T-helper 1 cell treated with Interleukin-12 subunit alpha and Interleukin-12 subunit beta and Interleukin-4 antibody, amounts not matched to agents 30 μg/mL and 1 μg/mL, for 36 hours (primary cell): ENCODE data around the gene ATXN7L2.
"Not testable (repeated sequence)": the region's sequence is repeated elsewhere in the genome, so short reads cannot be mapped to it uniquely, and the experiment has no call there.

Experiments used
- H3K27ac Mint-ChIP-seq: one replicate; pipeline ENCODE4 v1.8.0; 2021; ENCODE audit warnings: mild to moderate bottlenecking, mixed read lengths
- H3K27me3 Mint-ChIP-seq: one replicate; pipeline ENCODE4 v1.8.0; 2021; ENCODE audit warnings: low read depth, mixed read lengths
- H3K36me3 Mint-ChIP-seq: one replicate; pipeline ENCODE4 v1.8.0; 2021; ENCODE audit warnings: low read depth, mixed read lengths
- H3K4me1 Mint-ChIP-seq: one replicate; pipeline ENCODE4 v1.8.0; 2021; ENCODE audit warnings: low read depth, mixed read lengths
- H3K4me3 Mint-ChIP-seq: one replicate; pipeline ENCODE4 v1.8.0; 2021; ENCODE audit warnings: mild to moderate bottlenecking, moderate library complexity, mixed read lengths
- H3K9me3 Mint-ChIP-seq: one replicate; pipeline ENCODE4 v1.8.0; 2021; ENCODE audit warnings: mixed read lengths

Gene ATXN7L2

DNA sequence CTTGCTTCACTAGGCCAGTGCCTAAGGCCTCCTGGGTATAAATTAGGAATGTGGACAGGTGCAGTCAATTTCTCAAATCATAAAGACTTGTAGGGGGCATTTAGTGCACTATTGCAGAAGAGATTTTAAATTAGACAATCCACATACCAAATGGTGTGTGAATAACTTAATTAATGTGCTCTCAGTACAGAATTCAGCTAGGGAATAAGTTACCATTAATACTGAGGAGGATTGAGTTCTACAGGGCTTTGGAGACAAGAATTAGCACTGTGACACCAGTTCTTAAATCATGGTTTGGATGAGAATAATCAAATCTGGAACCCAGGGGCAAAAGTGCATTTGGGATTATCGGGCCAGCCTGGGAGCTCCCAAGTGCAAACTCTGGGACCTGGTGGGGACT lies 15.6 kb upstream of the ATXN7L2 start:
- peaks cover 2% of the 10 kb centered on the region for H3K4me1 Mint-ChIP-seq
- H3K9me3 Mint-ChIP-seq = no peaks in the 10 kb centered on the region
- H3K27ac Mint-ChIP-seq = no peak overlapping the region
- H3K36me3 Mint-ChIP-seq = no peaks in the 10 kb centered on the region
- peaks cover 87% of the 10 kb centered on the region for H3K27me3 Mint-ChIP-seq
- H3K4me3 Mint-ChIP-seq = no peak overlapping the region

DNA sequence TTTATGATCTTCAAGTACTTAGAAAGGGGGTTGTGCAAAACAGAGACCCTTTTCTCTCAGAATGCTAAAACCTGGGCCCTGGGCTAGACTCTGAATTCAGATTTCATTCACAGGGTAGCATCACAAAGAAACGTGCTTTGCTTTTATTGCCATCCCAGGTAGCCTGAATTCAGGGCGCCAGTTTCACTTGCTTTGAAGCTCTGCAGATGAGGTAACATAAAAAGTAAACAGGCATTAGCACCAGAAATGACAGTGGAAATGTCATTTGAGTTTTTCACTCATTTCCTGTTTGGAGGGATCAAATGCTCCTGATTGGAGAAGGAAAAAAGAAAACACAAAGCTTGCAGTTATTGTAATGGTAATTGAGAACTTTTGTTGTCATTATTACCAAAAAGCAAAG lies 14.8 kb upstream of the ATXN7L2 start:
- Mint-ChIP-seq H3K36me3 (no peaks in the 10 kb centered on the region), H3K9me3 (no peaks in the 10 kb centered on the region), H3K4me3 (no peak overlapping the region), H3K27me3 (peaks cover 81% of the 10 kb centered on the region), H3K27ac (no peak overlapping the region), H3K4me1 (peaks cover 2% of the 10 kb centered on the region)

DNA sequence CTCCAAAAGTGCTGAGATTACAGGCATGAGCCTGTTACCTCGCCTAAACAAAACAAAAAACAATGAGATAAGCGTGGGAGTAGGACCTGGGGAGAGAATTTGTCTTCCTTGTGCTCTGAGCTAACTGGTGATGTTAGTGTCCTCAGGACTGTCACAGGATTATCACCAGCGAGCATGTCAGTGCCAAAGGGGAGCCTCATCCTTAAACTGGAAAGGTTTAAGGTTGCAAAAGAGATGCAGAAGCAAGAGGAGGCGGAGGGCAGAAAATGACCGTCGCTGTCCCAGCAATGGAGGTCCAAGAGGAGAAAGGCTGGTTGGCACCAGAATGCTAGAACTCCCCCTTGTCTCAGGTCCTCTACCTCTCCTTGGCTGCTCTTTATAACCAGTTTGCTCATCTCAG lies 13.5 kb upstream of the ATXN7L2 start:
- H3K4me1 Mint-ChIP-seq = peaks cover 2% of the 10 kb centered on the region
- no peak overlapping the region for H3K4me3 Mint-ChIP-seq
- no peak overlapping the region for H3K27ac Mint-ChIP-seq
- peaks cover 78% of the 10 kb centered on the region for H3K27me3 Mint-ChIP-seq
- H3K36me3 Mint-ChIP-seq = no peaks in the 10 kb centered on the region
- no peaks in the 10 kb centered on the region for H3K9me3 Mint-ChIP-seq

DNA sequence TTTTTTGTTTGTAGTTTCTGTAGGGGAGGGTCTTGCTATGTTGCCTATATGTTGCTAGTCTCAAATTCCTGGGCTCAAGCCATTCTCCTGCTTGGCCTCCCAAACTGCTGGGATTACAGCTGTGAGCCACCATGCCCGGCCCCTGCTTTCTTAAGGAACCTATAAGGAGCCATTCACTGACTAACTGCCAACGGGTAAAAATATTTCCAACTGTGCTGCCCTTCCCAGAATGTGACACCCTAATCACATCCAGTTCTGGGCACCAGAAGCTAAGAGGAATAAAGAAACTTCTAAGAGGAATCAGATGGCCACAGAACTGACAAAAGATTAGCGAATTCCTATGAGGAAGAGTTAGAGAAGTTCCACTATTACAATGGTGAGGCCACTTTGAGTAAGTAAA lies 10.9 kb upstream of the ATXN7L2 start:
- H3K9me3 Mint-ChIP-seq = no peaks in the 10 kb centered on the region
- H3K27me3 Mint-ChIP-seq = peaks cover 65% of the 10 kb centered on the region
- no peaks in the 10 kb centered on the region for H3K36me3 Mint-ChIP-seq
- H3K4me1 Mint-ChIP-seq = no peaks in the 10 kb centered on the region
- no peak overlapping the region for H3K4me3 Mint-ChIP-seq
- H3K27ac Mint-ChIP-seq = no peak overlapping the region

DNA sequence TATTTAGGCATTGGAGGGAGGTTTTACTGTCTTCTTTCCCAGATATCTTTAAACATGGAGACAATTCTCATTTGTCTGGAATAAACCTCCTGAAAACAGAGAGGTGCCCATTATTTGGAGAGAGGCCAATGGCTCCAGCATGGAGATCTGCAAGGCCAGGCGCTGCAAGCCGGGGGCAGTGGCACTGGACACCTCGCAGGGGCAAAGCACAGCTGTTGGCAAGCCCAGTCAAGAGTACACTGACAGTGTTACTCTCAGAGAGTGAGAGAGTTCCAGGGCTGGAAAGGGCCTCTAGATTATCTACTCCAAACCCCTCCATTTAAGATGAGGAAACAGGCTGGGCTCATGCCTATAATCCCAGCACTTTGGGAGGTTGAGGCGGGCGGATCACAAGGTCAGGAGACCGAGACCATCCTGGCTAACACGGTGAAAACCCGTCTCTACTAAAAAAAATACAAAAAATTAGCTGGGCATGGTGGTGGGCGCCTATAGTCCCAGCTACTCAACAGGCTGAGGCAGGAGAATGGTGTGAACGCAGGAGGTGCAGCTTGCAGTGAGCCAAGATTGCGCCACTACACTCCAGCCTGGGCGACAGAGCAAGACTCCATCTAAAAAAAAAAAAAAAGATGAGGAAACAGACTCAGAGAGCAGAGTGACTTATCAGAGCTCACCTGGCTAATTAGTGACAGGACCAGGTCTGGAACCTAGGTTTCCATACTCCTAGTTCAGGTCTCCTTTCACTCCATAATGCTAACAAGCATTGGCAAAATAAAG lies 10.2 kb upstream of the ATXN7L2 start:
- H3K27ac Mint-ChIP-seq, H3K9me3 Mint-ChIP-seq, H3K36me3 Mint-ChIP-seq, H3K4me1 Mint-ChIP-seq, H3K4me3 Mint-ChIP-seq: not testable (repeated sequence)
- H3K27me3 Mint-ChIP-seq = peaks cover 58% of the 10 kb centered on the region

DNA sequence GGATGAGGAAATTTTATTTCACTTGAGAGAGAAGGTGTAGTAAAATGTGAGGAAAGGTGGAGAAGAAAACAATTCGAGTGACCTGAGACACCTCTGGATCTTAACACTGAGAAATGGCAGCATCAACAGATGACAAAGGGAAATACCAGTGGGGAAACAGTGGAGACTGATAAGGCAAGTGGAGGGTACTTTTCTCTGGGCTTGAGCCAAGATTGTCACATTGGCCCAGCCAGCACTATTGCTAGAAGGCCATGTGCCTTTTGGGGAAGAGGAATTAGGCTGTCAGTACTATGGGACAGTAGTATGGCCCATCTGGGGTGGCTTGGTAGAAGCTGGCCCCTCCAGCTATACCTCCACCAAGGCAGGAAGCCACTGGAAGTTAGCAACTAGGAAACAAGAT lies 9.0 kb upstream of the ATXN7L2 start:
- no peak overlapping the region for H3K4me3 Mint-ChIP-seq
- no peaks in the 10 kb centered on the region for H3K9me3 Mint-ChIP-seq
- H3K4me1 Mint-ChIP-seq = peaks cover 6% of the 10 kb centered on the region
- peaks cover 51% of the 10 kb centered on the region for H3K27me3 Mint-ChIP-seq
- no peaks in the 10 kb centered on the region for H3K36me3 Mint-ChIP-seq
- H3K27ac Mint-ChIP-seq = no peak overlapping the region

DNA sequence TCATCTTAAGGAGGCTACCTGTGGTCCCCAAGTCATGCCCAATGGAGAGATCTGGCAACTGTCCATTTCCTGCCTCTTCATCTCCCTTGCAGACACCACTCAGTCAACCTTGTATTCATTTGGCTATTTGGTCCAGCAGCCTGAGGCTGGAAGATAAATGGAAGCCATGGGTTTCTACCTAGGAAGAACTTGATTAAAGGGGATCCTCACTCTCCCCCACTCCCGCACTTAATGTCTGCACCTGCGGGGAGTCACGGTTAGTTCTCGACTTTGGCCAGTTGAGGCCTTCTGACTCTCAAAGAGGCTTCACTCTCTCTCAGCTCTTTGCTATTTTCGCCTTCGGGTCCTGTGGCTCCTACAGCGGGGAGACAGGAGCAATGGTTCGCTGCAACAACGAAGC lies 8.4 kb upstream of the ATXN7L2 start:
- Mint-ChIP-seq H3K27ac (no peak overlapping the region), H3K4me3 (no peak overlapping the region), H3K4me1 (peaks cover 6% of the 10 kb centered on the region), H3K9me3 (no peaks in the 10 kb centered on the region), H3K27me3 (peaks cover 51% of the 10 kb centered on the region), H3K36me3 (no peaks in the 10 kb centered on the region)

DNA sequence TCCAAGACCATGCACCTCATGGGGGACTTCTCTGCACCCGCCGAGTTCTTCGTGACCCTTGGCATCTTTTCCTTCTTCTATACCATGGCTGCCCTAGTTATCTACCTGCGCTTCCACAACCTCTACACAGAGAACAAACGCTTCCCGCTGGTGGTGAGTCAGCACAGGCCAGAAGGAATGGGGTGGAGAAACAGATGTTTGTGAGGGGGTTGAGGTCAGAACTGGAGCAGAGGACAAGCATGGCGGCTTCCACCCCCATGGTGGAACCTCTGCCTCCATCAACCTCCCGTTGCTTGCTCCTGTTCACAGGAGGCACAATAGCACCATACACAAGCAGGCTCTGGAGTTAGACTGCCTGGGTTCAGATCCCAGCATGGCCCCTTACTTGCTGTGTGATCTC lies 6.9 kb upstream of the ATXN7L2 start:
- no peak overlapping the region for H3K27ac Mint-ChIP-seq
- H3K4me3 Mint-ChIP-seq = no peak overlapping the region
- H3K27me3 Mint-ChIP-seq = peaks cover 53% of the 10 kb centered on the region
- no peaks in the 10 kb centered on the region for H3K9me3 Mint-ChIP-seq
- no peaks in the 10 kb centered on the region for H3K36me3 Mint-ChIP-seq
- peaks cover 6% of the 10 kb centered on the region for H3K4me1 Mint-ChIP-seq

DNA sequence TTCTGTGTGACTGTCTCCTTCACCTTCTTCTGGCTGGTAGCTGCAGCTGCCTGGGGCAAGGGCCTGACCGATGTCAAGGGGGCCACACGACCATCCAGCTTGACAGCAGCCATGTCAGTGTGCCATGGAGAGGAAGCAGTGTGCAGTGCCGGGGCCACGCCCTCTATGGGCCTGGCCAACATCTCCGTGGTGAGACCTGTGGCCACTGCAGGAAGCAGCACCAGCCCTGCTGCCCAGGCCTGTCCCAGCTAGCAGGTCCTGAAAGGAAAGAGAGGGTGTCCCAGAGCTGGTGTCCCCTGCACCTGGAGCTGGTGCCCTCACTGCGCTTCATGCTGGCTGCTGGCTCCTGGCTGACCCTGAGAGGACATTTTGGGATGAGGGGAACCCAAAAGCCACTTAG lies 5.9 kb upstream of the ATXN7L2 start:
- peaks cover 48% of the 10 kb centered on the region for H3K27me3 Mint-ChIP-seq
- H3K4me3 Mint-ChIP-seq = no peak overlapping the region
- H3K36me3 Mint-ChIP-seq = peaks cover 3% of the 10 kb centered on the region
- H3K4me1 Mint-ChIP-seq = peaks cover 13% of the 10 kb centered on the region
- no peaks in the 10 kb centered on the region for H3K9me3 Mint-ChIP-seq
- H3K27ac Mint-ChIP-seq = no peak overlapping the region

DNA sequence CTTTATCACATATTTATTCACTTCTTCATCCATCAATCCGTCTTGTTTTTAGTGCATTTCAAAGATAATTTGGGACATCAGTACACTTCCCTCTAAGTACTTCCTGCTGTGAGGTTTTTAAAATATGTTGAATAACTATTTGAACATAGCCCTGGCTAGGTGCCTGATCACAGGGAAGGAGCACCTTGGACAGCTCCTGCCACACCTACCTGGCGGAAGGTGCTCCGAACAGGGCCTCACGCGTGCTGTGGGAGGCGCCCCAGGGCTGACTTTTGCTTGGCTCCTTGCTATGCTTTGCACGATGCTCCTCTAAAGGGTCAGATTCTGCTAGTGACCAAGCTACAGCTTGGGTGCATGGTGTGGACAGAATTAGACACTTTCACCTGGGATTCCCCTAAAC lies 4.9 kb upstream of the ATXN7L2 start:
- H3K27ac Mint-ChIP-seq = no peak overlapping the region
- H3K4me1 Mint-ChIP-seq = peaks cover 21% of the 10 kb centered on the region
- H3K4me3 Mint-ChIP-seq = no peak overlapping the region
- no peaks in the 10 kb centered on the region for H3K9me3 Mint-ChIP-seq
- peaks cover 44% of the 10 kb centered on the region for H3K27me3 Mint-ChIP-seq
- H3K36me3 Mint-ChIP-seq = peaks cover 3% of the 10 kb centered on the region

DNA sequence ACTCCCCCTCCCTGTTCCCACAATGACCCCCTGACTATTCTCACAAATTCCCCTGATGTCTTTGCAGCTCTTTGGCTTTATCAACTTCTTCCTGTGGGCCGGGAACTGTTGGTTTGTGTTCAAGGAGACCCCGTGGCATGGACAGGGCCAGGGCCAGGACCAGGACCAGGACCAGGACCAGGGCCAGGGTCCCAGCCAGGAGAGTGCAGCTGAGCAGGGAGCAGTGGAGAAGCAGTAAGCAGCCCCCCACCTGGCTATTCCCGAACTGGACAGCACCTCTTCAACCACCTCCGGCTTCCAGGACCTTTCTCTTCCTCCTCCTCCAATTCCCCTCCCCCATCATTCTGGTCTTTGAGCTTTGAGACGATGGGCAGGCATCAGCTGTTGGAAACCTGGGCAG lies 4.4 kb upstream of the ATXN7L2 start:
- Mint-ChIP-seq H3K27ac (no peak overlapping the region), H3K4me3 (no peak overlapping the region), H3K27me3 (peaks cover 39% of the 10 kb centered on the region), H3K9me3 (no peaks in the 10 kb centered on the region), H3K36me3 (peaks cover 3% of the 10 kb centered on the region), H3K4me1 (peaks cover 24% of the 10 kb centered on the region)

DNA sequence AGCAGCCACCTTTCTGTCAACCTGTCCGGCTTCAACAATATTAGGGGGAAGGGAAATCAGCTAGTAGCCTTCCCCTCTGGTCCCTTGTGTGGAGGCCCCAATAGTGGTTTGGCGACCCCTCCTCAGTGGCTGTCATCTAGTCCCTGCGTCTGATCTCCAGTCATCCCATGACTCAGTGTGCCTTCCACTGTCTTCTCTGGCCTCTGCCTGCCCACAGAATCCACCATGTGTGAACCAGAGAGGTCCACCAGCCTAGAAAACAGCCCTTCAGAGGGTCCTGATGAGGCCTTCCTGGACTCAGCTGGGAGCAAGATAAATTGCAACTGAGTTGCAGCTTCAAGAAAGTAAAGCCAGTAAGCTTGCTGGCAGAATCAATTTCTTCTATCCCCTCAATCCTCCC lies 3.8 kb upstream of the ATXN7L2 start:
- Mint-ChIP-seq H3K36me3 (peaks cover 3% of the 10 kb centered on the region), H3K4me3 (no peak overlapping the region), H3K27ac (no peak overlapping the region), H3K27me3 (peaks cover 36% of the 10 kb centered on the region), H3K9me3 (no peaks in the 10 kb centered on the region), H3K4me1 (peaks cover 30% of the 10 kb centered on the region)

DNA sequence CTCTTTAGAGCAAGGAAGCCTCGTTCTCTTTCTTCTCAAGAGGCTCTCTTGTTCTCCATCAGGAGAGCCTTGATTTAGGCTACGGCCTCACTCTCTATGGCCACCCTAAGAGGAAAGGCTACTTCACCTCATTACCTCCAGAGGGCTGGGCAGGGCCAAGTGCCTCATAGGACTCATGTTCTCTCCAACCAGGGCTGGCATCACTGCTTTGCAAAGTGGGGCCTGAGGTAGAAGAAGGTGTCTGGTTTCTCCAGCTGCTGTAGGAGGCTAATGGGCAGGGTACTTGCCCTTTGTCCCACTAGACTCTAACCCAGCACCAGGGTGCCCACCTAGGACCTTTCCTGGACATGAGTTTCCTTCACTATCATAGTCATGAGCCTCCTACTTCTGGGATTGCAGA lies 2.1 kb upstream of the ATXN7L2 start:
- no peak overlapping the region for H3K27ac Mint-ChIP-seq
- H3K4me3 Mint-ChIP-seq = no peak overlapping the region
- H3K9me3 Mint-ChIP-seq = no peaks in the 10 kb centered on the region
- H3K27me3 Mint-ChIP-seq = peaks cover 27% of the 10 kb centered on the region
- peaks cover 39% of the 10 kb centered on the region for H3K4me1 Mint-ChIP-seq
- H3K36me3 Mint-ChIP-seq = peaks cover 7% of the 10 kb centered on the region

DNA sequence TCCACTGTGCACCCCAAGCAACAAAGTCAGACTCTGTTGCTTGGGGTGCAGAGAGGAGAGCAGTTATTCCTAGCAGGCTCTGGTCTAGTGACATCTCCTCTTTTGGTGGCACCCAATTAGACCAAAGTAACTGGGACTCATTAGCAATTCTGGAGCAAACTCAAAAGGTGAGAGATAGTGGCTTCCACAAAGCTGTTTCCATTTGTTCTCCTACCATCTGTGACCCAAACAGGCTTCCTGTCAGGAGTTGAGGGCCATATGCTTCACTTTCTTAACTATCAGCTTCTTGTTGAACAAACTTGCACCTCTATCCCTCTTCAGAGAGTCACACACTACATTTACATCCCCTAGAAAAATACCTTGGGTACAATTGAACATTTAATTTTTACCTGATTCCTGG lies 1.5 kb upstream of the ATXN7L2 start:
- Mint-ChIP-seq H3K9me3 (no peaks in the 10 kb centered on the region), H3K27me3 (peaks cover 27% of the 10 kb centered on the region), H3K4me1 (peaks cover 40% of the 10 kb centered on the region), H3K27ac (no peak overlapping the region), H3K4me3 (no peak overlapping the region), H3K36me3 (peaks cover 7% of the 10 kb centered on the region)

DNA sequence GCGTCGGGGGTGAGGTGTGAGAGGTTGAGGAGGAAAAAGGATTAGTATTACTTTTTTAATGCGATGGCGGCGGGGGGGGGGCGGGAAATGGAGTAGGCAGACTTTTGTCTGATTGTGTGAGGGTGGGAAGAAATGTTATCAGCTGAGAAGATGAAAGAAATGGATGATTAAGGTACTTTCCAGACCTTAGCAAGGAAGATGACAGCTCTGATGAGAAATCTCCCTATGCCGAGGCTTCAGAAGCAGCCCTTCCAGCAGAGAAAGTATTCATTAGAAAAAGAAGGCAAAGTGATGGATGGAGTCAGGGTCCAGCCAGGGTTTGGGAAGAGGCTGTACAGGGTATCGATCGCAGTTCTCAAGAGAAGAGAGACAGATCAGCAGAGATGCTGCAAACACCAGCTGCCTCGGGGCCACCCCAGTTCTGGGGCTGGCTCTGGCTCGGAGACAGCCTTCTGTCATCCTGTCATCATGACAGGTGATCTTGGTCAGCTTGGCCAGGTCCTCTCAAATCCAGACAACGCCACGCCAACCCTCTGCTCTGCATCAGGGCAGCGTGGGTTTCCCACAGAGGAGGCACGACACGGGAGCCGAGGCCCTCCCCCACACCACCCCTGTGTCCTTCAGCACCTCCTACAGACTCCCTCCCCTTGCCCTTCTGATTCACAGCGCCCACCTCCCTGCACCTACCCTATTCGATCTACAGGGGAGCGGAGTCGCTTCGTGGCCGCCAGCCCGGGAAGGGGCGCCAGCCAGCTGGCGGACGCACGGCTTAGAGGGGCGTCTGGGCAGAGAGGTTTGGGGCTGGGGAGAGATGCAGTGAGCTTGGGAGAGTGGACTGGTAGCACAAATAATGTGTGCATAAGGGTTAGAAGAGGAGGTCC lies 674 bp upstream of the ATXN7L2 start:
- Mint-ChIP-seq H3K27me3 (peaks cover 27% of the 10 kb centered on the region), H3K4me3 (peak overlapping the region; percentile 90), H3K4me1 (peaks cover 40% of the 10 kb centered on the region), H3K9me3 (no peaks in the 10 kb centered on the region), H3K27ac (peak overlapping the region; percentile 84), H3K36me3 (peaks cover 10% of the 10 kb centered on the region)
